ENCODE data around the gene MYO3B. TPM values are rescaled to one million over a fixed set of nuclear protein-coding genes. Genes with fewer than 3 reads are reported as not detected.
A peak's percentile ranks its signal among the peaks of the same experiment; 100 is the strongest.

The MYO3B gene
- total RNA-seq, 4 donors from 2014 or later: 0.48 TPM; not detected in 3

- intact Hi-C loops (cut with DNase I; ENCODE audit: low total_unique reads): no loop called here
- H3K27me3 ChIP-seq: no peaks in the 10 kb centered on the region
- no peaks in the 10 kb centered on the region for H3K36me3 ChIP-seq
- in situ Hi-C loops (cut with MboI; ENCODE audit: low pct_ligation_motif_present in 1 of 4, low pct_unique_long_range_greater_than_20kb in 1 of 4, low sequenced_read_pairs in 3 of 4): no loop called here
- H3K9me3 ChIP-seq: no peaks in the 10 kb centered on the region
- 50 to 58% methylated on average over 2 of the region's 2 CpGs for WGBS, 2 donors (ENCODE audit: low coverage in 1 of 2)
- peaks cover 0 to 19% (median 7%) of the 10 kb centered on the region in 4 donors for H3K4me1 ChIP-seq
- DNase-seq: no peak
- no peak for TF ChIP-seq POLR2A (IDR thresholded peaks at IDR 0.05)
- TF ChIP-seq, protein P1, sequence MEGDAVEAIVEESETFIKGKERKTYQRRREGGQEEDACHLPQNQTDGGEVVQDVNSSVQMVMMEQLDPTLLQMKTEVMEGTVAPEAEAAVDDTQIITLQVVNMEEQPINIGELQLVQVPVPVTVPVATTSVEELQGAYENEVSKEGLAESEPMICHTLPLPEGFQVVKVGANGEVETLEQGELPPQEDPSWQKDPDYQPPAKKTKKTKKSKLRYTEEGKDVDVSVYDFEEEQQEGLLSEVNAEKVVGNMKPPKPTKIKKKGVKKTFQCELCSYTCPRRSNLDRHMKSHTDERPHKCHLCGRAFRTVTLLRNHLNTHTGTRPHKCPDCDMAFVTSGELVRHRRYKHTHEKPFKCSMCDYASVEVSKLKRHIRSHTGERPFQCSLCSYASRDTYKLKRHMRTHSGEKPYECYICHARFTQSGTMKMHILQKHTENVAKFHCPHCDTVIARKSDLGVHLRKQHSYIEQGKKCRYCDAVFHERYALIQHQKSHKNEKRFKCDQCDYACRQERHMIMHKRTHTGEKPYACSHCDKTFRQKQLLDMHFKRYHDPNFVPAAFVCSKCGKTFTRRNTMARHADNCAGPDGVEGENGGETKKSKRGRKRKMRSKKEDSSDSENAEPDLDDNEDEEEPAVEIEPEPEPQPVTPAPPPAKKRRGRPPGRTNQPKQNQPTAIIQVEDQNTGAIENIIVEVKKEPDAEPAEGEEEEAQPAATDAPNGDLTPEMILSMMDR (IDR thresholded peaks at IDR 0.05): no peak
- no peak overlapping the region for H3K4me3 ChIP-seq
- H3K27ac ChIP-seq: peak overlapping the region in 1 of 4 donors; percentile 23
Measured at GRCh38 chr2:170307052-170307451, 129.1 kb downstream of the MYO3B start.

DNA sequence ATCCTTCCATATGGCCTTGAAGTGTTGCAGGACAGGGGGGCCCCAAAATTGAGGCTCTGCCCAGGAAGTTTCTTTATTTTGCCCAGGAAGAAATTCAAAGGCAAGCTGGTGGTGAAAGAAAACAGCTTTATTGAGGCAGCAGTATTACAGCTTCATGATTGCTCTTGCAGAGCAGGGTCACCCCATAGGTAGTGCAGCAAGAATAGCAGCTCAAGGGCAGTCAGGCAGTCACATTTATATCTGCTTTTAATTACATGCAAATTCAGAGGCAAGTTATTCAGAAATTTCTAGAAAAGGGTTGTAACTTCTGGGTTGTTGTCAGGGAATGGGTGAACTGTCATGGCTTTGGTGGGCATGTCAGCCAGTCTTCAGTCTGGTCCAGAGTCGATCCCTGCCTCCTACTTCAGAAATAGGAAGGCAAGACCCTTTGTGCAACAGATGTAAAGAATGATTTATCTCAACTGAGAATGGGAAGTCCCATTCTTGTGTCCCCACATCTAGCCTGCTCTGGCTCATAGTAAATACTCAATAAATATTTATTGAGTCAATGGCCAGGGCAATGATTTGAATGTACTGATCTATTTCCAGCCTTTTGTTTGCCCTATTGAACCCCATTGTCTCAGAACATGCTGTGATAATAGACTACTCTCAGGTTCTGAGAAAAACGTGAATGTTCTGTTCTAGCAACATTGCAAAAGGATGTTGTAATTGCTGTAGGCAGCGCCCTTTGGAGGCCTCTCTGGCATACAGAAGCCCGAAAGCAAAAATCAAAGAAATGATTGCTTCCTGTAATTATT lies 129.8 kb downstream of the MYO3B start:
- Histone ChIP-seq H3K36me3 (no peaks in the 10 kb centered on the region), H3K4me3 (no peak overlapping the region), H3K4me1 (peaks cover 0 to 19% (median 7%) of the 10 kb centered on the region in 4 donors), H3K9me3 (no peaks in the 10 kb centered on the region), H3K27ac (no peak overlapping the region), H3K27me3 (no peaks in the 10 kb centered on the region)
- 53 to 67% methylated on average over 2 to 4 of the region's 4 CpGs for WGBS, 2 donors (ENCODE audit: low coverage in 1 of 2)
- TF ChIP-seq POLR2AphosphoS5 (IDR thresholded peaks at IDR 0.05) (no peak), POLR2A (IDR thresholded peaks at IDR 0.05) (no peak), EP300 (IDR thresholded peaks at IDR 0.05; ENCODE audit: low read depth) (no peak)
- TF ChIP-seq, protein P1 (IDR thresholded peaks at IDR 0.05): no peak
- in situ Hi-C loops (cut with MboI; ENCODE audit: low pct_ligation_motif_present in 1 of 4, low pct_unique_long_range_greater_than_20kb in 1 of 4, low sequenced_read_pairs in 3 of 4): no loop called here
- intact Hi-C loops (cut with DNase I; ENCODE audit: low total_unique reads): no loop called here
- DNase-seq: no peak

DNA sequence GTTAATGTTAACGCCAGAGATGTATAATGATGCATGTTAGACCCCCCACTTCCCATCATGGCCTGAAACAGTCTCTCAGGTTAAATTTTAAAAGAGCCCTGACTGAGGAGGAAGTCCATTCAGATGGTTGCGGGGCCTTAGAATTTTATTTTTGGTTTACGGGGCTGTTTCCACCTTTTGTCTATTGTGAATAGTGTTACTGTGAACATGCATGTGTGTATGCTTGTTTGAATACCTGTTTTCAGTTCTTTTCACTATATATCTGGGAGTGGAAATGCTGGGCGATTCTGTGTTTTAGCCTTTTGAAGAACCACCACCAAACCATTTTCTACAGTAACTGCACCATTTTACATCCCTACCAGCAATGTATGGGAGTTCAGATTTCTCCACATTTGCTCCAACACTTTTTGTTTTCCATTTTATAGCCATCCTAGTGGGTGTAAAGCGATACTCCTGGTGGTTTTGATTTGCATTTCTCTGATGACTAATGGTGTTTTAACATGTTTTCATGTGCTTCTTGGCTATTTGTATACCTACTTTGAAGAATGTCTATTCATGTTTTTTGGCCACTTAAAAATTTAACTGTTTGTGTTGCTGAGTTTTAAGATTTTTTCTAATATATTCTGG lies 133.0 kb downstream of the MYO3B start:
- intact Hi-C loops (cut with DNase I; ENCODE audit: low total_unique reads) (no loop called here), in situ Hi-C loops (cut with MboI; ENCODE audit: low pct_ligation_motif_present in 1 of 4, low pct_unique_long_range_greater_than_20kb in 1 of 4, low sequenced_read_pairs in 3 of 4) (no loop called here)
- Histone ChIP-seq H3K27ac (no peak overlapping the region), H3K36me3 (no peaks in the 10 kb centered on the region), H3K4me1 (peaks cover 0 to 30% (median 7%) of the 10 kb centered on the region in 4 donors), H3K4me3 (no peak overlapping the region), H3K9me3 (no peaks in the 10 kb centered on the region), H3K27me3 (no peaks in the 10 kb centered on the region)
- DNase-seq: no peak
- TF ChIP-seq EP300 (IDR thresholded peaks at IDR 0.05; ENCODE audit: low read depth): no peak
- no peak for TF ChIP-seq POLR2A (IDR thresholded peaks at IDR 0.05)
- TF ChIP-seq POLR2AphosphoS5 (IDR thresholded peaks at IDR 0.05): no peak
- TF ChIP-seq, protein P1 (IDR thresholded peaks at IDR 0.05): no peak
- WGBS, 2 donors (ENCODE audit: low coverage in 1 of 2): 51 to 60% methylated on average over 5 of the region's 5 CpGs

DNA sequence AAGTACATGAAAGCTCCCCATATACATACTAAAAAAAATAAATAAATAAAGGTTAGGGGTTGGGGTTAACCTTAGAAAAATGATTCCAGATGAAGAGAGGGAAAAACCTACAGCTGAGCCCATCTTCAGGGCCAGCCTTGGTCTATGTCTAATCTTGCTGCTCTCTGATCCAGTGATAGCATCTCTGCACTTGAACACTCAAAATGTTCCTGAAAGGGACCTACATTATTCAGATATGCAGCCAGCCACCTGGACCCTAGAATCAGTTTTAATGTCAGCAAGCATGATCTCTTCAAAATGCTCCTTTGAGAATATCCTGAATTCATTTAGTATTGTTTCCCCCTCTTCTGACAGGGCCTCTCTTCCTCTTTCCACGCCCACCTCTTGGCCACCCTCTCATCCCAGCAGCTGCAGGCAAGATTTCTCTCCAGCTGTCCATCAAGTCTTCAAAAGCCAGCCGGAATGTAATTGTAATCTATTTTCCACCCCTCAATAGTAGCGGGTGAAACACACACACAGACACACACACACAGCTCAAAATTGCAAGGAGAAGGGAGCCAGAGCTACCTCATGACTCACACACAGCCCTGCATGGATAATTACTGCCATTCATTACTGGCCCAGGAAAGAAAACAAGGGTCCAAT lies 135.5 kb downstream of the MYO3B start:
- 28 to 33% methylated on average over 2 to 3 of the region's 3 CpGs for WGBS, 2 donors (ENCODE audit: low coverage in 1 of 2)
- intact Hi-C loops (cut with DNase I; ENCODE audit: low total_unique reads): no loop called here
- H3K27me3 ChIP-seq: no peaks in the 10 kb centered on the region
- no peak overlapping the region for H3K4me3 ChIP-seq
- H3K9me3 ChIP-seq: no peaks in the 10 kb centered on the region
- no peak overlapping the region for H3K27ac ChIP-seq
- no peaks in the 10 kb centered on the region for H3K36me3 ChIP-seq
- no peak for DNase-seq
- TF ChIP-seq POLR2AphosphoS5 (IDR thresholded peaks at IDR 0.05) (no peak), POLR2A (IDR thresholded peaks at IDR 0.05) (no peak), EP300 (IDR thresholded peaks at IDR 0.05; ENCODE audit: low read depth) (no peak)
- TF ChIP-seq, protein P1 (IDR thresholded peaks at IDR 0.05): no peak
- peaks cover 0 to 12% (median 0%) of the 10 kb centered on the region in 4 donors for H3K4me1 ChIP-seq
- in situ Hi-C loops (cut with MboI; ENCODE audit: low pct_ligation_motif_present in 1 of 4, low pct_unique_long_range_greater_than_20kb in 1 of 4, low sequenced_read_pairs in 3 of 4): no loop called here
